Stomach (tissue), 9 donors: ENCODE data around the gene COL16A1. TPM values are rescaled to one million over a fixed set of nuclear protein-coding genes. Genes with fewer than 3 reads are reported as not detected.

Experiments
- DNase-seq, 2 donors: peaks; one replicate each; pipeline versions ENCODE4 v3.0.0 to v3.0.0-alpha.2; 2013 to 2019
- H3K27ac ChIP-seq, 5 donors: fragments of 200-600 bp in 4 of 5; sonication (generic) in 4 of 5; one replicate each; pipeline ENCODE4 v1.5.1; 2013 to 2019; ENCODE audit warnings: mild to moderate bottlenecking in 1 of 5, moderate library complexity in 1 of 5
- H3K27me3 ChIP-seq, 3 donors: fragments of 200-600 bp; sonication (generic); one replicate each; pipeline ENCODE4 v1.5.1; 2017 to 2019; ENCODE audit warnings: mixed run types in 1 of 3
- H3K36me3 ChIP-seq, 4 donors: fragments of 200-600 bp; sonication (generic); 1 replicate in 3 of 4; 2 replicates in 1 of 4; pipeline ENCODE4 v1.5.1; 2016 to 2019
- H3K4me1 ChIP-seq, 4 donors: fragments of 200-600 bp; sonication (generic); one replicate each; pipeline ENCODE4 v1.5.1; 2016 to 2019
- H3K4me3 ChIP-seq, 4 donors: fragments of 200-600 bp; sonication (generic) in 3 of 4; one replicate each; pipeline ENCODE4 v1.5.1; 2016 to 2019; ENCODE audit warnings: mild to moderate bottlenecking in 1 of 4
- H3K9me3 ChIP-seq, 4 donors: fragments of 200-600 bp; sonication (generic); one replicate each; pipeline ENCODE4 v1.5.1; 2016 to 2019
- EP300 ChIP-seq: sonication (generic); formaldehyde crosslinking; IDR thresholded peaks from one replicate; pipeline ENCODE4 v1.6.1; 2017; ENCODE audit warnings: antibody characterized with exemption
- POLR2A ChIP-seq, 4 donors: fragments of 450-650 bp; IDR thresholded peaks; one replicate each; pipeline ENCODE4 v1.6.1; 2016; ENCODE audit warnings: antibody characterized with exemption in 4 of 4, control low read depth in 2 of 4, mild to moderate bottlenecking in 1 of 4, moderate library complexity in 1 of 4
- POLR2AphosphoS5 ChIP-seq, 3 donors: sonication (generic); formaldehyde crosslinking; IDR thresholded peaks; one replicate each; pipeline ENCODE4 v1.6.1; 2016; ENCODE audit warnings: antibody characterized with exemption in 3 of 3
- WGBS, 5 donors: extraction: QIAGEN DNeasy Blood & Tissue Kit in 3 of 5; methylation state at CpG; one replicate each; pipeline versions ENCODE4 v1.1.5 to v1.1.7; 2013 to 2018; 5-methylcytosine and 5-hydroxymethylcytosine counted together
- intact Hi-C: fragments of 100-400 bp; cut with DNase I; formaldehyde crosslinking; loops from one replicate; pipeline ENCODE4 v1.15.1; 2023; ENCODE audit warnings: low total_unique reads
- polyA plus RNA-seq, 3 donors: library from polyadenylated mRNA; stranded (reverse); fragments of 200-250 nt; gene quantifications; one replicate each; pipeline ENCODE4 v1.2.3, GENCODE V29; 2013
- total RNA-seq, 5 donors: library from RNA; depleted of rRNA; stranded (reverse); fragments of >200 nt; gene quantifications; one replicate each; pipeline versions ENCODE4 v1.1.0 to v1.2.3, GENCODE V29; 2014 to 2016
- TF ChIP-seq, protein P1 (sequence below), 7 experiments: fragments of 450-650 bp in 4 of 7; fragments of 200-600 bp in 3 of 7; sonication (generic) in 3 of 7; IDR thresholded peaks; one replicate each; pipeline ENCODE4 v1.5.1; 2016 to 2019; ENCODE audit warnings: antibody characterized with exemption in 7 of 7, control low read depth in 2 of 7, mild to moderate bottlenecking in 1 of 7
- donor health status: healthy with polysubstance abuse.
- donor health status: Bipolar disorder and iron deficiency.
- donor health status: healthy.

Gene COL16A1
- total and polyA plus RNA-seq, 8 donors: 19.8 to 127 (median 74.1) TPM

DNA sequence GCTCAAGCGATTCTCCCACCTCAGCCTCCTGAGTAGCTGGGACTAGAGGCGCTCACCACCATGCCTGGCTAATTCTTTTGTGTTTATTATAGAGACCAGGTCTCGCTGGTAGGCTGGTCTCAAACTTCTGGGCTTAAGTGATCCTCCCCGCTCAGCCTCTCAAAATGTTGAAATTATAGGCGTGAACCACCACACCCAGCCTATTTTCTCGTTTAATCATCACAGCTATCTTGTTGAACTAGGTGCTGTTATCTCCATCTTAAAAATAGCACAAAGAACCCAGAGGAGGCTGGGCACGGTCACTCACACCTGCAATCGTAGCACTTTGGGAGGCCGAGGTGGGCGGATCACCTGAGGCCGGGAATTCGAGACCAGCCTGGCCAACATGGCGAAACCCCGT is 28.1 kb downstream of the COL16A1 start:
- TF ChIP-seq EP300 (no peak), POLR2AphosphoS5 (IDR thresholded peaks at IDR 0.05) (no peak), POLR2A (IDR thresholded peaks at IDR 0.05) (no peak)
- TF ChIP-seq, protein P1, sequence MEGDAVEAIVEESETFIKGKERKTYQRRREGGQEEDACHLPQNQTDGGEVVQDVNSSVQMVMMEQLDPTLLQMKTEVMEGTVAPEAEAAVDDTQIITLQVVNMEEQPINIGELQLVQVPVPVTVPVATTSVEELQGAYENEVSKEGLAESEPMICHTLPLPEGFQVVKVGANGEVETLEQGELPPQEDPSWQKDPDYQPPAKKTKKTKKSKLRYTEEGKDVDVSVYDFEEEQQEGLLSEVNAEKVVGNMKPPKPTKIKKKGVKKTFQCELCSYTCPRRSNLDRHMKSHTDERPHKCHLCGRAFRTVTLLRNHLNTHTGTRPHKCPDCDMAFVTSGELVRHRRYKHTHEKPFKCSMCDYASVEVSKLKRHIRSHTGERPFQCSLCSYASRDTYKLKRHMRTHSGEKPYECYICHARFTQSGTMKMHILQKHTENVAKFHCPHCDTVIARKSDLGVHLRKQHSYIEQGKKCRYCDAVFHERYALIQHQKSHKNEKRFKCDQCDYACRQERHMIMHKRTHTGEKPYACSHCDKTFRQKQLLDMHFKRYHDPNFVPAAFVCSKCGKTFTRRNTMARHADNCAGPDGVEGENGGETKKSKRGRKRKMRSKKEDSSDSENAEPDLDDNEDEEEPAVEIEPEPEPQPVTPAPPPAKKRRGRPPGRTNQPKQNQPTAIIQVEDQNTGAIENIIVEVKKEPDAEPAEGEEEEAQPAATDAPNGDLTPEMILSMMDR (IDR thresholded peaks at IDR 0.05): no peak

DNA sequence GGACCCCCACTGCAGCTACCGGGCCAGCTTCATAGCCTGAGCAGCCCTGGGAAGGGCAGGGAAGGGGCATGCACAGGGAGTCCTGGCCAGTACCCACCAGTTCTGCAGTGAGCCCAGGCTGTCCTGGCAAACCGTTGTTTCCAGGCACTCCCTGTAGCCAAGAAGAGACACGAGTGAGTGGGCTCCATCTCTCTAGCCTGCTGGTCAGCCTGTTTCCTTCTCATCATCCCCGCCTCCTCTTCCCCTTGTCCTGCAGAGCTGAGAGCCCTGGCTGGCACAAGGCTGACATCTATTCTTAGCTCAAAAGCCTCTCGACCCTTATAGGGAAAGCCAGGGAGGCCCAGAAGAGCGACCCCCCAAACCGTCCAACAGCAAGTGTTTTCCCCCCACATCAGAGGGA is 28.7 kb downstream of the COL16A1 start:
- Histone ChIP-seq H3K36me3 (peaks cover 5 to 35% (median 16%) of the 10 kb centered on the region in 4 donors), H3K4me3 (no peak overlapping the region), H3K9me3 (no peaks in the 10 kb centered on the region), H3K27ac (peak overlapping the region in 1 of 5 donors; percentile 88), H3K27me3 (no peaks in the 10 kb centered on the region), H3K4me1 (peaks cover 8 to 52% (median 28%) of the 10 kb centered on the region in 4 donors)
- WGBS, 5 donors: 66 to 81% (median 71%) methylated on average over 7 of the region's 7 CpGs
- TF ChIP-seq EP300 (no peak), POLR2AphosphoS5 (IDR thresholded peaks at IDR 0.05) (no peak), POLR2A (IDR thresholded peaks at IDR 0.05) (no peak)
- TF ChIP-seq, protein P1 (IDR thresholded peaks at IDR 0.05): no peak
- intact Hi-C loops: no loop called here
- no peak for DNase-seq

More for the DNA sequence above, 28.1 kb downstream of the COL16A1 start:
- 53 to 74% (median 65%) methylated on average over 14 of the region's 14 CpGs for WGBS, 5 donors
- Histone ChIP-seq H3K27ac (no peak overlapping the region), H3K4me3 (no peak overlapping the region), H3K9me3 (no peaks in the 10 kb centered on the region), H3K27me3 (no peaks in the 10 kb centered on the region), H3K4me1 (peaks cover 2 to 46% (median 22%) of the 10 kb centered on the region in 4 donors), H3K36me3 (peaks cover 7 to 41% (median 22%) of the 10 kb centered on the region in 4 donors)
- intact Hi-C loops: no loop called here
- DNase-seq: no peak

DNA sequence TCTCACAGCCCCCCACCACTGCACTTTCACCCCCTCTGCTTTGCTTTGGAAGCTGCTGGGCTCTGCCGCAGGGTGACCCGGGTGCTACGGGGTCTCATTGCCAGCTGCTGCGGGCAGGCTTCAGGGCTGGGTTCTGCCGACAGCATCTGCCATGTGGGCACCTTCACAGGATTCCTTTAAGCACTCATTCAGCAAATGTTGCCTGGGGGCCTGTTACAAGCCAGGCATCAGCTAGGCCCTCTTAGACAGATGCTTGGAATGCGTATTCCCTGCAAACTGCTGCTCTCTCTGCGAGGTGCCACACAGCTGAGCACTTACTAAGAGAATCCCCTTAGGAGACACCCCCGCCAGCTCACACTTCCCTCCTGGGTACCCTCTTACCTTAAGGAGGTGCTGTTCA is 29.2 kb downstream of the COL16A1 start:
- TF ChIP-seq, protein P1 (IDR thresholded peaks at IDR 0.05): no peak
- no peak for TF ChIP-seq POLR2AphosphoS5 (IDR thresholded peaks at IDR 0.05)
- no peak for TF ChIP-seq POLR2A (IDR thresholded peaks at IDR 0.05)
- TF ChIP-seq EP300: no peak
- H3K27me3 ChIP-seq: no peaks in the 10 kb centered on the region
- H3K9me3 ChIP-seq: no peaks in the 10 kb centered on the region
- WGBS, 5 donors: 80 to 89% (median 85%) methylated on average over 6 to 8 of the region's 8 CpGs
- H3K4me3 ChIP-seq: no peak overlapping the region
- H3K27ac ChIP-seq: peak overlapping the region in 1 of 5 donors; percentile 88
- peaks cover 12 to 58% (median 33%) of the 10 kb centered on the region in 4 donors for H3K4me1 ChIP-seq
- intact Hi-C loops: loop anchor here (5.0 kb wide), 1 partner anchor 33 kb away; no protein-coding TSS in a partner anchor
- H3K36me3 ChIP-seq: peaks cover under 1 to 30% (median 10%) of the 10 kb centered on the region in 4 donors
- DNase-seq: no peak

DNA sequence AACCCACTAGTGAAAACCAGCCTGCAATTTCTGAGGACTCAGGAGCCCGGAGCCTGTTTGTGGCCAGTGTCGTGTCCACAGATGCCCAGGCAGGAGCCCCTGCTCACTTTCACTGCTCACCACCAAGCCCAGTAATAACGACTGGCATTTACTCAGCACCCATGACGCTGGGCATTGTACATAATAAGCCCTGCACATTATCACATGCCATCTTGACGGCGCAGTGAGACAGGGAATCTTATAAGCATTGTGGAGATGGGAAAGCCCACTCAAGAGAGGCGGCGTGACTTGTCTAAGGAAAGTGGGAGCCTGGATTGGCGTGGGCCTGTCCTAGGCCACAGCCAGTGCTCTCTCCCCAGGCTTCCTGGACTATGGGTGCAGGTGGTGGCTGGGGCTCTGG is 30.4 kb downstream of the COL16A1 start:
- DNase-seq: no peak
- TF ChIP-seq EP300: no peak
- no peak for TF ChIP-seq POLR2A (IDR thresholded peaks at IDR 0.05)
- TF ChIP-seq POLR2AphosphoS5 (IDR thresholded peaks at IDR 0.05): no peak
- TF ChIP-seq, protein P1 (IDR thresholded peaks at IDR 0.05): no peak
- 81 to 93% (median 91%) methylated on average over 9 of the region's 9 CpGs for WGBS, 5 donors
- H3K36me3 ChIP-seq: peaks cover 0 to 19% (median 5%) of the 10 kb centered on the region in 4 donors
- H3K9me3 ChIP-seq: no peaks in the 10 kb centered on the region
- H3K27me3 ChIP-seq: no peaks in the 10 kb centered on the region
- H3K4me3 ChIP-seq: no peak overlapping the region
- peaks cover 17 to 68% (median 42%) of the 10 kb centered on the region in 4 donors for H3K4me1 ChIP-seq
- intact Hi-C loops: loop anchor here (5.0 kb wide), 1 partner anchor 34 kb away; no protein-coding TSS in a partner anchor
- peak overlapping the region in 2 of 5 donors; percentile 55 to 88 for H3K27ac ChIP-seq
